ENCODE measurements around the gene NCKAP5.

Gene NCKAP5

GRCh38 chr2:133171393-133172004 lies 396.8 kb downstream of the NCKAP5 start:
- Histone ChIP-seq H2BK120ac (ENCODE audit: low read depth, low read length) (no peak overlapping the region), H3K4me3 (ENCODE audit: low read length in 2 of 2) (no peak overlapping the region), H3K23ac (ENCODE audit: low read depth, low read length, poor library complexity) (no peak overlapping the region), H3K9me3 (replicated peaks in 1 of 2; ENCODE audit: control insufficient read depth in 2 of 2, insufficient read depth in 1 of 2, low read depth in 1 of 2, low read length in 2 of 2) (no peaks in the 10 kb centered on the region), H3K4me2 (ENCODE audit: insufficient read depth, low read length, poor library complexity, severe bottlenecking) (no peak overlapping the region), H3K14ac (ENCODE audit: low read length) (no peak overlapping the region), H3K27ac (replicated peaks; ENCODE audit: low read length) (no peak overlapping the region), H2AK5ac (ENCODE audit: low read depth, low read length) (no peak overlapping the region), H4K91ac (ENCODE audit: low read depth, low read length, poor library complexity) (no peak overlapping the region), H2BK15ac (ENCODE audit: low read length) (no peak overlapping the region), H3K18ac (ENCODE audit: low read length) (no peak overlapping the region), H2BK5ac (ENCODE audit: low read length) (no peak overlapping the region), H3K4ac (ENCODE audit: low read length) (no peak overlapping the region), H3K36me3 (replicated peaks in 1 of 2; ENCODE audit: control insufficient read depth in 2 of 2, insufficient read depth in 2 of 2, low read length in 2 of 2) (no peaks in the 10 kb centered on the region), H3K79me1 (ENCODE audit: low read depth, low read length) (no peaks in the 10 kb centered on the region), H3K4me1 (ENCODE audit: control insufficient read depth in 2 of 2, insufficient read depth in 1 of 2, low read depth in 1 of 2, low read length in 2 of 2) (no peaks in the 10 kb centered on the region), H2AFZ (ENCODE audit: low read length) (no peak overlapping the region), H3K9ac (ENCODE audit: low read depth, low read length, poor library complexity) (no peak overlapping the region), H4K8ac (ENCODE audit: low read depth, low read length) (no peak overlapping the region), H2BK12ac (ENCODE audit: low read length) (no peak overlapping the region), H3K27me3 (ENCODE audit: control insufficient read depth in 3 of 3, insufficient read depth in 3 of 3, low read depth in 1 of 3, low read length in 3 of 3) (no peaks in the 10 kb centered on the region)
- DNase-seq (ENCODE audit: low spot score) = peak; percentile 71
- WGBS, 2 donors (ENCODE audit: extremely low coverage in 2 of 2, insufficient read length in 2 of 2, insufficient replicate concordance in 1 of 2) = no CpG with 5 or more reads among the region's 3 CpGs

GRCh38 chr2:133169274-133169912 lies 398.9 kb downstream of the NCKAP5 start:
- Histone ChIP-seq H2AFZ (ENCODE audit: low read length) (no peak overlapping the region), H4K91ac (ENCODE audit: low read depth, low read length, poor library complexity) (no peak overlapping the region), H2AK5ac (ENCODE audit: low read depth, low read length) (no peak overlapping the region), H4K8ac (ENCODE audit: low read depth, low read length) (no peak overlapping the region), H3K9me3 (replicated peaks in 1 of 2; ENCODE audit: control insufficient read depth in 2 of 2, insufficient read depth in 1 of 2, low read depth in 1 of 2, low read length in 2 of 2) (peaks cover 0 to 4% of the 10 kb centered on the region in 2 donors), H3K18ac (ENCODE audit: low read length) (no peak overlapping the region), H2BK12ac (ENCODE audit: low read length) (no peak overlapping the region), H3K4me1 (ENCODE audit: control insufficient read depth in 2 of 2, insufficient read depth in 1 of 2, low read depth in 1 of 2, low read length in 2 of 2) (no peaks in the 10 kb centered on the region), H3K23ac (ENCODE audit: low read depth, low read length, poor library complexity) (no peak overlapping the region), H2BK120ac (ENCODE audit: low read depth, low read length) (no peak overlapping the region), H2BK5ac (ENCODE audit: low read length) (no peak overlapping the region), H3K4ac (ENCODE audit: low read length) (no peak overlapping the region), H3K4me2 (ENCODE audit: insufficient read depth, low read length, poor library complexity, severe bottlenecking) (no peak overlapping the region), H3K14ac (ENCODE audit: low read length) (no peak overlapping the region), H3K4me3 (ENCODE audit: low read length in 2 of 2) (no peak overlapping the region), H3K36me3 (replicated peaks in 1 of 2; ENCODE audit: control insufficient read depth in 2 of 2, insufficient read depth in 2 of 2, low read length in 2 of 2) (peaks cover 0 to 14% of the 10 kb centered on the region in 2 donors), H3K9ac (ENCODE audit: low read depth, low read length, poor library complexity) (no peak overlapping the region), H3K79me1 (ENCODE audit: low read depth, low read length) (no peaks in the 10 kb centered on the region), H2BK15ac (ENCODE audit: low read length) (no peak overlapping the region), H3K27me3 (ENCODE audit: control insufficient read depth in 3 of 3, insufficient read depth in 3 of 3, low read depth in 1 of 3, low read length in 3 of 3) (no peaks in the 10 kb centered on the region), H3K27ac (replicated peaks; ENCODE audit: low read length) (no peak overlapping the region)
- no peak for DNase-seq (ENCODE audit: low spot score)
- WGBS, 2 donors (ENCODE audit: extremely low coverage in 2 of 2, insufficient read length in 2 of 2, insufficient replicate concordance in 1 of 2) = no CpG with 5 or more reads among the region's 10 CpGs

DNA sequence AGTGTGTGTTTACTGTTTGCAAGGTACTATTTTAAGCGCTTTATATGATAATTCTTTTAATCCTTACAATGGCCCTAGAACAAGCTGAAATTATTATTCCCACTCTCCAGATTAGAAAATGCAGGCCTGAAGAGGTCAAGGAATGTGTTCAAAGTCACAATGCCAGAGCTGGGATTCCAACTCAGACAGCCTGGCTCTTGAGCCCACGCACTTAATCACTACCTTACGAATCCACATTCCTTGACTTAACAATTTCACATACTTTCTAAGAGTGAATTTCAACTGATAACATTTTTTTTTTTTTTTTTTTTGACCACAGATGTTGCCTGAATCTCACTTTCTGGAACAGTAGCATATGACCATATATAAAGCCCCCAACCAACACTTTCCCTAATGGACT lies 400.3 kb downstream of the NCKAP5 start:
- H2BK120ac ChIP-seq (ENCODE audit: low read depth, low read length) = no peak overlapping the region
- no peak overlapping the region for H2BK5ac ChIP-seq (ENCODE audit: low read length)
- DNase-seq (ENCODE audit: low spot score) = no peak
- no peak overlapping the region for H2BK12ac ChIP-seq (ENCODE audit: low read length)
- H3K79me1 ChIP-seq (ENCODE audit: low read depth, low read length) = no peaks in the 10 kb centered on the region
- no peak overlapping the region for H2AK5ac ChIP-seq (ENCODE audit: low read depth, low read length)
- no peak overlapping the region for H2AFZ ChIP-seq (ENCODE audit: low read length)
- H3K36me3 ChIP-seq (replicated peaks in 1 of 2; ENCODE audit: control insufficient read depth in 2 of 2, insufficient read depth in 2 of 2, low read length in 2 of 2) = peaks cover 0 to 24% of the 10 kb centered on the region in 2 donors
- H3K4me3 ChIP-seq (ENCODE audit: low read length in 2 of 2) = no peak overlapping the region
- H3K4me2 ChIP-seq (ENCODE audit: insufficient read depth, low read length, poor library complexity, severe bottlenecking) = no peak overlapping the region
- H2BK15ac ChIP-seq (ENCODE audit: low read length) = no peak overlapping the region
- H3K9ac ChIP-seq (ENCODE audit: low read depth, low read length, poor library complexity) = no peak overlapping the region
- H3K14ac ChIP-seq (ENCODE audit: low read length) = no peak overlapping the region
- WGBS, 2 donors (ENCODE audit: extremely low coverage in 2 of 2, insufficient read length in 2 of 2, insufficient replicate concordance in 1 of 2) = no CpG with 5 or more reads among the region's 3 CpGs
- no peak overlapping the region for H3K23ac ChIP-seq (ENCODE audit: low read depth, low read length, poor library complexity)
- no peaks in the 10 kb centered on the region for H3K27me3 ChIP-seq (ENCODE audit: control insufficient read depth in 3 of 3, insufficient read depth in 3 of 3, low read depth in 1 of 3, low read length in 3 of 3)
- H3K4ac ChIP-seq (ENCODE audit: low read length) = no peak overlapping the region
- H4K8ac ChIP-seq (ENCODE audit: low read depth, low read length) = no peak overlapping the region
- peaks cover 0 to 7% of the 10 kb centered on the region in 2 donors for H3K9me3 ChIP-seq (replicated peaks in 1 of 2; ENCODE audit: control insufficient read depth in 2 of 2, insufficient read depth in 1 of 2, low read depth in 1 of 2, low read length in 2 of 2)
- no peak overlapping the region for H3K27ac ChIP-seq (replicated peaks; ENCODE audit: low read length)
- no peak overlapping the region for H3K18ac ChIP-seq (ENCODE audit: low read length)
- H3K4me1 ChIP-seq (ENCODE audit: control insufficient read depth in 2 of 2, insufficient read depth in 1 of 2, low read depth in 1 of 2, low read length in 2 of 2) = no peaks in the 10 kb centered on the region
- H4K91ac ChIP-seq (ENCODE audit: low read depth, low read length, poor library complexity) = no peak overlapping the region

DNA sequence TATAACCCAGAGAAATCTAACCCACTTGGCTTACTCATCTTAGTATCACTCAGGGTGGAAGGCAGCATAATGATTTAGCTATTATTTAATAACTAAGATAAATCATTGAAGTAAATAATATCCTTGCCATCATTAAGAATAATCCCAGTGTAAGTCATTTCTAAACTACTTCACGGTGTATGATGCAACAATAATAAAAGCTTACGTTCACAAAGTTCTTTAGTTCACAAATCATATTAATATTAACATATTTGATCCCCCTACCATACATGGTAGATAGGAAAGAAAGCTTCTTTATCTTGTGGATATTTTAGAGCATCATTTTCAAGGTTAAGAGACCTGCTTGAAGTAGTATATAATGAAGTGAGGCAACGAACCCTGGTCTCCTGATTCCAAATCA lies 401.0 kb downstream of the NCKAP5 start:
- Histone ChIP-seq H3K18ac (ENCODE audit: low read length) (no peak overlapping the region), H4K91ac (ENCODE audit: low read depth, low read length, poor library complexity) (no peak overlapping the region), H2AFZ (ENCODE audit: low read length) (no peak overlapping the region), H3K36me3 (replicated peaks in 1 of 2; ENCODE audit: control insufficient read depth in 2 of 2, insufficient read depth in 2 of 2, low read length in 2 of 2) (peaks cover 0 to 24% of the 10 kb centered on the region in 2 donors), H2AK5ac (ENCODE audit: low read depth, low read length) (no peak overlapping the region), H2BK5ac (ENCODE audit: low read length) (no peak overlapping the region), H3K27me3 (ENCODE audit: control insufficient read depth in 3 of 3, insufficient read depth in 3 of 3, low read depth in 1 of 3, low read length in 3 of 3) (no peaks in the 10 kb centered on the region), H3K4ac (ENCODE audit: low read length) (no peak overlapping the region), H3K14ac (ENCODE audit: low read length) (no peak overlapping the region), H3K9ac (ENCODE audit: low read depth, low read length, poor library complexity) (no peak overlapping the region), H3K4me1 (ENCODE audit: control insufficient read depth in 2 of 2, insufficient read depth in 1 of 2, low read depth in 1 of 2, low read length in 2 of 2) (no peaks in the 10 kb centered on the region), H3K23ac (ENCODE audit: low read depth, low read length, poor library complexity) (no peak overlapping the region), H3K4me2 (ENCODE audit: insufficient read depth, low read length, poor library complexity, severe bottlenecking) (no peak overlapping the region), H3K9me3 (replicated peaks in 1 of 2; ENCODE audit: control insufficient read depth in 2 of 2, insufficient read depth in 1 of 2, low read depth in 1 of 2, low read length in 2 of 2) (peaks cover 0 to 10% of the 10 kb centered on the region in 2 donors), H3K4me3 (ENCODE audit: low read length in 2 of 2) (no peak overlapping the region), H2BK120ac (ENCODE audit: low read depth, low read length) (no peak overlapping the region), H2BK12ac (ENCODE audit: low read length) (no peak overlapping the region), H2BK15ac (ENCODE audit: low read length) (no peak overlapping the region), H4K8ac (ENCODE audit: low read depth, low read length) (no peak overlapping the region), H3K79me1 (ENCODE audit: low read depth, low read length) (no peaks in the 10 kb centered on the region), H3K27ac (replicated peaks; ENCODE audit: low read length) (no peak overlapping the region)
- no CpG with 5 or more reads among the region's 3 CpGs for WGBS, 2 donors (ENCODE audit: extremely low coverage in 2 of 2, insufficient read length in 2 of 2, insufficient replicate concordance in 1 of 2)
- DNase-seq (ENCODE audit: low spot score) = no peak
